H9 (cell line): ENCODE measurements around the gene NUP98. TPM values are rescaled to one million over a fixed set of nuclear protein-coding genes. Genes with fewer than 3 reads are reported as not detected.

Experiments
- DNase-seq: peaks from one replicate; pipeline ENCODE4 v3.0.0-alpha.2; 2017
- H2AFZ ChIP-seq: one replicate; pipeline ENCODE4 v1.6.1; 2013; ENCODE audit warnings: mild to moderate bottlenecking, low read length, control low read depth, moderate library complexity
- H2AK5ac ChIP-seq: 2 replicates; pipeline ENCODE4 v1.6.1; 2013; ENCODE audit warnings: low read length, control low read depth, mixed read lengths; ENCODE audit not compliant: insufficient read length
- H2BK120ac ChIP-seq: one replicate; pipeline ENCODE4 v1.6.1; 2013; ENCODE audit warnings: low read depth, mild to moderate bottlenecking, low read length, control low read depth, inconsistent platforms; ENCODE audit not compliant: poor library complexity, severe bottlenecking
- H2BK12ac ChIP-seq: 2 replicates; pipeline ENCODE4 v1.6.1; 2013; ENCODE audit warnings: low read length, control low read depth, mixed read lengths, low read depth; ENCODE audit not compliant: insufficient read length
- H2BK15ac ChIP-seq: 2 replicates; pipeline ENCODE4 v1.6.1; 2013; ENCODE audit warnings: low read depth, low read length, control low read depth
- H2BK20ac ChIP-seq: one replicate; pipeline ENCODE4 v1.6.1; 2013; ENCODE audit warnings: low read depth, mild to moderate bottlenecking, low read length, control low read depth, inconsistent platforms; ENCODE audit not compliant: poor library complexity, severe bottlenecking
- H2BK5ac ChIP-seq: 2 replicates; pipeline ENCODE4 v1.6.1; 2013; ENCODE audit warnings: low read length, control low read depth, mixed read lengths; ENCODE audit not compliant: insufficient read length
- H3K14ac ChIP-seq: 2 replicates; pipeline ENCODE4 v1.6.1; 2013; ENCODE audit warnings: low read length, control low read depth; ENCODE audit not compliant: insufficient read depth
- H3K18ac ChIP-seq: 2 replicates; pipeline ENCODE4 v1.6.1; 2013; ENCODE audit warnings: low read depth, mild to moderate bottlenecking, mixed read lengths, low read length, control low read depth; ENCODE audit not compliant: insufficient read length
- H3K23ac ChIP-seq: 2 replicates; pipeline ENCODE4 v1.6.1; 2013; ENCODE audit warnings: low read length, control low read depth, mixed read lengths, low read depth; ENCODE audit not compliant: insufficient read length
- H3K23me2 ChIP-seq: 2 replicates; pipeline ENCODE4 v1.6.1; 2013; ENCODE audit warnings: low read depth, mild to moderate bottlenecking, mixed read lengths, low read length, control low read depth; ENCODE audit not compliant: insufficient read length, poor library complexity, severe bottlenecking
- H3K27ac ChIP-seq: 2 replicates; pipeline ENCODE4 v1.5.1; 2013; ENCODE audit warnings: low read length, control low read depth, mixed read lengths, low read depth; ENCODE audit not compliant: insufficient read length
- H3K27me3 ChIP-seq: 2 replicates; pipeline ENCODE4 v1.6.1; 2013; ENCODE audit warnings: low read length, control low read depth, inconsistent platforms; ENCODE audit not compliant: insufficient read depth
- H3K4ac ChIP-seq: 2 replicates; pipeline ENCODE4 v1.6.1; 2013; ENCODE audit warnings: low read depth, mild to moderate bottlenecking, control low read depth, inconsistent platforms, low read length, moderate library complexity
- H3K4me1 ChIP-seq: 2 replicates; pipeline ENCODE4 v1.6.1; 2013; ENCODE audit warnings: low read length, control low read depth, inconsistent platforms; ENCODE audit not compliant: insufficient read depth
- H3K4me2 ChIP-seq: 2 replicates; pipeline ENCODE4 v1.6.1; 2013; ENCODE audit warnings: low read length, control low read depth, mixed read lengths; ENCODE audit not compliant: insufficient read length, insufficient read depth
- H3K56ac ChIP-seq: 2 replicates; pipeline ENCODE4 v1.6.1; 2013; ENCODE audit warnings: low read depth, mild to moderate bottlenecking, mixed read lengths, low read length, control low read depth; ENCODE audit not compliant: insufficient read length
- H3K79me1 ChIP-seq: 2 replicates; pipeline ENCODE4 v1.6.1; 2013; ENCODE audit warnings: low read depth, mild to moderate bottlenecking, moderate library complexity, low read length, control low read depth, inconsistent platforms; ENCODE audit not compliant: insufficient read depth, poor library complexity, severe bottlenecking
- H3K79me2 ChIP-seq: 2 replicates; pipeline ENCODE4 v1.6.1; 2013; ENCODE audit warnings: low read length, control low read depth, inconsistent platforms; ENCODE audit not compliant: insufficient read depth
- H3K9ac ChIP-seq: 2 replicates; pipeline ENCODE4 v1.6.1; 2013; ENCODE audit warnings: low read length, control low read depth, mixed read lengths; ENCODE audit not compliant: insufficient read length; ENCODE audit errors: extremely low read depth
- H3K9me3 ChIP-seq: one replicate; pipeline ENCODE4 v1.6.1; 2013; ENCODE audit warnings: low read depth, low read length, inconsistent platforms; ENCODE audit not compliant: control insufficient read depth
- H3T11ph ChIP-seq: one replicate; pipeline ENCODE4 v1.6.1; 2013; ENCODE audit warnings: mild to moderate bottlenecking, low read length, control low read depth, inconsistent platforms
- H4K20me1 ChIP-seq: one replicate; pipeline ENCODE4 v1.6.1; 2013; ENCODE audit not compliant: control insufficient read depth, insufficient read length, insufficient read depth
- H4K5ac ChIP-seq: 2 replicates; pipeline ENCODE4 v1.6.1; 2013; ENCODE audit warnings: low read depth, mild to moderate bottlenecking, mixed read lengths, low read length, control low read depth; ENCODE audit not compliant: insufficient read length
- H4K8ac ChIP-seq: replicated peaks from 2 replicates; pipeline ENCODE4 v1.6.1; 2013; ENCODE audit warnings: low read length, control low read depth, mixed read lengths, low read depth; ENCODE audit not compliant: insufficient read length
- H4K91ac ChIP-seq: 2 replicates; pipeline ENCODE4 v1.6.1; 2013; ENCODE audit warnings: low read depth, mild to moderate bottlenecking, moderate library complexity, mixed read lengths, low read length, control low read depth; ENCODE audit not compliant: insufficient read length
- H3K27ac Mint-ChIP-seq, 3 experiments: 2 replicates in 2 of 3; 3 replicates in 1 of 3; pipeline ENCODE4 v1.8.0; 2020 to 2021; ENCODE audit warnings: mixed read lengths in 3 of 3, mild to moderate bottlenecking in 1 of 3, moderate library complexity in 1 of 3
- H3K27me3 Mint-ChIP-seq: 2 replicates; pipeline ENCODE4 v1.8.0; 2021; ENCODE audit warnings: low read depth, mild to moderate bottlenecking, moderate library complexity, mixed read lengths
- H3K36me3 Mint-ChIP-seq, 3 experiments: 2 replicates in 2 of 3; 3 replicates in 1 of 3; pipeline ENCODE4 v1.8.0; 2020 to 2021; ENCODE audit warnings: low read depth in 3 of 3, mixed read lengths in 3 of 3; ENCODE audit not compliant: insufficient read depth in 1 of 3
- H3K4me1 Mint-ChIP-seq, 2 experiments: 2 replicates each; pipeline ENCODE4 v1.8.0; 2020; ENCODE audit warnings: mixed read lengths in 2 of 2
- H3K4me3 Mint-ChIP-seq, 2 experiments: 2 replicates in 1 of 2; 3 replicates in 1 of 2; pipeline ENCODE4 v1.8.0; 2020 to 2021; ENCODE audit warnings: mild to moderate bottlenecking in 2 of 2, mixed read lengths in 2 of 2, moderate library complexity in 1 of 2
- H3K9me3 Mint-ChIP-seq, 2 experiments: 2 replicates in 1 of 2; 3 replicates in 1 of 2; pipeline ENCODE4 v1.8.0; 2020; ENCODE audit warnings: mild to moderate bottlenecking in 2 of 2, mixed read lengths in 2 of 2, moderate library complexity in 1 of 2
- CTCF ChIP-seq: fragments of 200-600 bp; sonication (generic); conservative IDR thresholded peaks from 3 replicates; pipeline ENCODE4 v1.8.0; 2021; ENCODE audit warnings: antibody characterized with exemption, mild to moderate bottlenecking
- WGBS: extraction: QIAGEN DNeasy Blood & Tissue Kit; methylation state at CpG from one replicate; pipeline ENCODE4 v1.1.7; 2013; ENCODE audit warnings: missing lambda C conversion rate, low lambda C conversion rate, mixed read lengths; ENCODE audit not compliant: insufficient read length; ENCODE audit errors: extremely low coverage; 5-methylcytosine and 5-hydroxymethylcytosine counted together
- total RNA-seq: library from RNA; stranded (reverse); gene quantifications from 2 replicates; pipeline ENCODE4 v1.2.1, GENCODE V29; 2021

Gene NUP98
- total RNA-seq, 1 experiment from 2014 or later: 105 TPM

GRCh38 chr11:3802011-3802790, 4.8 kb upstream of the NUP98 start:
- Histone ChIP-seq H3K23ac (no peak overlapping the region), H4K91ac (no peak overlapping the region), H3K27ac (no peak overlapping the region), H3T11ph (no peak overlapping the region), H2BK15ac (no peak overlapping the region), H3K23me2 (no peaks in the 10 kb centered on the region), H3K4me2 (no peak overlapping the region), H2AK5ac (no peak overlapping the region), H3K4me1 (no peaks in the 10 kb centered on the region), H3K79me2 (no peaks in the 10 kb centered on the region), H3K27me3 (no peaks in the 10 kb centered on the region), H3K9me3 (no peaks in the 10 kb centered on the region), H2AFZ (no peak overlapping the region), H3K4ac (no peak overlapping the region), H3K14ac (no peak overlapping the region), H2BK12ac (no peak overlapping the region), H4K5ac (no peak overlapping the region), H3K56ac (no peak overlapping the region), H4K8ac (no peak overlapping the region), H3K9ac (no peak overlapping the region), H3K79me1 (no peaks in the 10 kb centered on the region), H2BK120ac (no peak overlapping the region), H2BK5ac (no peak overlapping the region), H2BK20ac (no peak overlapping the region), H3K18ac (no peak overlapping the region), H4K20me1 (no peaks in the 10 kb centered on the region)
- DNase-seq: no peak
- no CpG with 5 or more reads among the region's 4 CpGs for WGBS
- Mint-ChIP-seq H3K9me3 (peaks cover 0 to 2% of the 10 kb centered on the region in 2 experiments; a peak in 2 of 5 replicates), H3K27me3 (no peaks in the 10 kb centered on the region), H3K27ac (no peak overlapping the region), H3K36me3 (no peaks in the 10 kb centered on the region), H3K4me1 (peaks cover 0 to 3% of the 10 kb centered on the region in 2 experiments; a peak in 2 of 4 replicates), H3K4me3 (no peak overlapping the region)
- TF ChIP-seq CTCF: no peak
